GM19463 (cell line): ENCODE data around the gene ERF.
A peak's percentile ranks its signal among the peaks of the same experiment; 100 is the strongest.

Source experiments
- ATAC-seq: cut with Tn5 transposase; IDR thresholded peaks from one replicate; pipeline ENCODE4 v1.9.1; 2021; ENCODE audit warnings: mild to moderate bottlenecking, moderate library complexity; ENCODE audit not compliant: unreplicated experiment

The ERF gene

GRCh38 chr19:42219812-42220750 lies 34.8 kb downstream of the ERF start, which contains the start of gene ZNF526:
Gene ZNF526, plus strand, starts transcription at chr19:42220312. Its CDS starts 4,092 bp downstream, at chr19:42224404.
- peak; percentile 82 for ATAC-seq

GRCh38 chr19:42217520-42218437 lies 37.1 kb downstream of the ERF start, which contains the start of gene DEDD2:
Gene DEDD2, minus strand, starts transcription at chr19:42217677. Its CDS starts 670 bp downstream, at chr19:42217007.
- ATAC-seq, result peak; percentile 60

- no peak for ATAC-seq
These were observed 38.0 kb downstream of the ERF start for GRCh38 chr19:42216653-42217519.

GRCh38 chr19:42214810-42215485 lies 40.0 kb downstream of the ERF start:
- ATAC-seq, result no peak

- ATAC-seq, result no peak
These were observed 42.0 kb downstream of the ERF start for GRCh38 chr19:42212886-42213285.

- no peak for ATAC-seq
These were observed 46.3 kb downstream of the ERF start for GRCh38 chr19:42208612-42209011.

GRCh38 chr19:42207767-42208271 lies 47.1 kb downstream of the ERF start:
- ATAC-seq, result no peak

GRCh38 chr19:42206871-42207755 lies 47.8 kb downstream of the ERF start:
- no peak for ATAC-seq

- no peak for ATAC-seq
These were observed 50.3 kb downstream of the ERF start for GRCh38 chr19:42204664-42205063.

GRCh38 chr19:42203700-42204099 lies 51.2 kb downstream of the ERF start:
- ATAC-seq, result no peak

- no peak for ATAC-seq
These were observed 52.5 kb downstream of the ERF start for GRCh38 chr19:42202290-42202880.

GRCh38 chr19:42201489-42202289 lies 53.2 kb downstream of the ERF start:
- ATAC-seq, result peak; percentile 52

GRCh38 chr19:42200116-42200715 lies 54.7 kb downstream of the ERF start:
- ATAC-seq, result no peak

GRCh38 chr19:42199440-42200115 lies 55.4 kb downstream of the ERF start:
- peak; percentile 33 for ATAC-seq

- peak; percentile 52 for ATAC-seq
These were observed 56.1 kb downstream of the ERF start for GRCh38 chr19:42198676-42199439.
